HG03095 (cell line): ENCODE measurements around the gene LANCL3.
"Not testable (repeated sequence)": the region's sequence is repeated elsewhere in the genome, so short reads cannot be mapped to it uniquely, and the experiment has no call there.

Experiments
- ATAC-seq: cut with Tn5 transposase; IDR thresholded peaks from one replicate; pipeline ENCODE4 v1.9.1; 2021; ENCODE audit warnings: moderate library complexity; ENCODE audit not compliant: unreplicated experiment

The LANCL3 gene

DNA sequence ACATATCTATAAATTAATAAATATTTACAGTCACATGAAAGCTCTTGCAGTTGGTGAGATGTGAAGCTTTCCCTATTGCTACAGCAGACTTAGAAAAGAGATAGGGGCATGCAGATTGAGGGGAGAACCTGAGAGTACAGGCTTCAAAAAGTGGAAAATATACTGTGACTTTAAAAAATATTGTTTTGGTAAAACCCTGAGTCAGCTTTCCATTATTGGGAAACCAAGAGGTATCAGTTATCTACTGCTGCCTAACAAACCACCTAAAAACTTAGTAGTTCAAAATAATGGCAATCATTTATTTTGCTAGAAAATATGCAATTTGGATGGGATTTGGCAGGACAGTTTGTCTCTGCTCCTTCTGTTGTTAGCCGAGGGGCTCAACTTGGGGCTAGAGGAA lies 38.3 kb downstream of the LANCL3 start:
- no peak for ATAC-seq

DNA sequence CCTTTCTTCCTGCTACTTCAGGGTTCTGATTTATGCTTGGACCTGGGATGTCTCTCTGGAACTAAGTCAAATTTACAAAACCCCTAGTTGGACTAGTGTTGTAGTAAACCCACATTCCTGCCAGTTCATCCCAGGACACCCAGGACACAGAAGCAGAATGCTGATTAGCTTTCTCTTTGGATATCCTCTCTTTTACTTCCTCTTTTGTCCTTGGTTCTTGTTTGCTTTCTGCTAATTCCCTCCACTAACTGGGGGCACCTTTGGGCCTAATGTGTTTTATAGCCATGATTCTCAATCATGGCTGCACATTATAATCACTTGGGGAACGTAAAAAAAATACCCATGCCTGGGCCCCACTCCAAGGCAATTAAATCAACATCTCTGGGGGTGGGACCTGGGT lies 42.5 kb downstream of the LANCL3 start:
- no peak for ATAC-seq

DNA sequence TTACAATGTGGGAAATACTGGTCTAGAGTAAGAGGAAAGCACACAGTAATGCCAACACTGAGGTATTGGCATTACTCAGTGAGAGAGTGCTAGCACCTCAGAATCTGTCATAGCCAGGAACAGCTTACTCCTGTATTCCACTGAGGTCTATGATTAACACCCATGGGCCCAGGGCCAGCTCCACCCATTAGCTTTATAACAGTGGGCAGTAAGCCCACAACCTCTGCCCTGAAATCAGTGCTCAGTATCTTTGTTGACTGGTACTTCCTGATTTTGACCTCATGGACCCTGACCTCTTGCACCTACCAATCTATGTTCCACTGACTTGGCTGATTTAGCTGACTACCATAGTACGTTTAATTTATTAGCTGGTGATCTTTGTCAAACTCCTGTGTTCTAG lies 56.1 kb downstream of the LANCL3 start:
- no peak for ATAC-seq

DNA sequence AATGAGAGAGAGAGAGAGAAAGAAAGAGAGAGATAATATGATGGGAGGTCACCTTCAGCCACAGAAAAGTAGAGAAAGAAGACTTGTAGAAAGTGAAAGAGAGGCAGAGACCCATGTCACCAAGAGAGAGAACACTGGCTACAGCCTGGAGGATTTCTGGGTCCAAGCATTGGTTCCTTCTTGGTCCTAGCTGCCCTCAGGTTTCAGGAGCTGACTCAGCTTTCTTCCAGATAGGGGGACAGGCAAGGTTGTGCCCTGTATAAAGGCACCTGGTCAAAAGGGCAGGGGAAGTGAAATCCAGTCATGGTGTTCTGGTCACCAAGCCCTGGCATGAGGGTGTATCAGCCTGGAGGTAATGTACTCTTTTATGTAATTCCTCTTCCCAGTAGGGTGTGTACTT lies 66.6 kb downstream of the LANCL3 start:
- ATAC-seq, result no peak

DNA sequence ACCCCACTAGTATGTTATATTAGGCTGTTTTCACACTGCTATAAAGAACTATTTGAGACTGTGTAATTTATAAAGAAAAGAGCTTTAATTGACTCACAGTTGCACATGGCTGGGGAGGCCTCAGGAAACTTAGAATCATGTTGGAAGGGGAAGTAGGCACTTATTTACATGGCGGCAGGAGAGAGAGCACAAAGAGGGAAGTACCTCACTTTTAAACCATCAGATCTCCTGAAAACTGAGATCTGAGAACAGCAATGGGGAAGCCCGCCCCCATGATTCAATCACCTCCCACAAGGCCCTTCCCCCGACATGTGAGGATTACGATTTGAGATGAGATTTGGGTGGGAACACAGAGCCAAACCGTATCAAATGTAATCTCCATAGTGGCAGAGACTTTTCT lies 68.7 kb downstream of the LANCL3 start:
- ATAC-seq, result no peak

DNA sequence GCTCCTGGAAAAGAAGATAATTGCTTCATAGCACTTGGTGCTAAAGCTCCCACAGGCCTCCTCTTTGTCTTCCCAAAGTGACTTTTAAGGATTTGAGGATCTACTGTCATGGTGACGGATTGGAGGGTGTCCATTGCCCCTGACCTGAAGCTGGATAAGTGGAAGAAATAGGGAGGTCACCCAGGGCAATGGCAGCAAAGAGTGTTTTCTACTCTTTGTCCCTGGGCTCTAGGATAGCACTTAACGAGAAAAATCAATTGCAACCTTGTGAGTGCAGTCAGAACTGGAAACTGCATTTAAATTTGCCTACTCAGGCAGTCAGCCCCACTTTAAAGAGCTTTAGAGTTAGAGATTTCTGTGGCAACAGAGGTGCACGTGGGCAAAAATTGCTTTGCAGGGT lies 70.4 kb downstream of the LANCL3 start:
- ATAC-seq, result no peak

DNA sequence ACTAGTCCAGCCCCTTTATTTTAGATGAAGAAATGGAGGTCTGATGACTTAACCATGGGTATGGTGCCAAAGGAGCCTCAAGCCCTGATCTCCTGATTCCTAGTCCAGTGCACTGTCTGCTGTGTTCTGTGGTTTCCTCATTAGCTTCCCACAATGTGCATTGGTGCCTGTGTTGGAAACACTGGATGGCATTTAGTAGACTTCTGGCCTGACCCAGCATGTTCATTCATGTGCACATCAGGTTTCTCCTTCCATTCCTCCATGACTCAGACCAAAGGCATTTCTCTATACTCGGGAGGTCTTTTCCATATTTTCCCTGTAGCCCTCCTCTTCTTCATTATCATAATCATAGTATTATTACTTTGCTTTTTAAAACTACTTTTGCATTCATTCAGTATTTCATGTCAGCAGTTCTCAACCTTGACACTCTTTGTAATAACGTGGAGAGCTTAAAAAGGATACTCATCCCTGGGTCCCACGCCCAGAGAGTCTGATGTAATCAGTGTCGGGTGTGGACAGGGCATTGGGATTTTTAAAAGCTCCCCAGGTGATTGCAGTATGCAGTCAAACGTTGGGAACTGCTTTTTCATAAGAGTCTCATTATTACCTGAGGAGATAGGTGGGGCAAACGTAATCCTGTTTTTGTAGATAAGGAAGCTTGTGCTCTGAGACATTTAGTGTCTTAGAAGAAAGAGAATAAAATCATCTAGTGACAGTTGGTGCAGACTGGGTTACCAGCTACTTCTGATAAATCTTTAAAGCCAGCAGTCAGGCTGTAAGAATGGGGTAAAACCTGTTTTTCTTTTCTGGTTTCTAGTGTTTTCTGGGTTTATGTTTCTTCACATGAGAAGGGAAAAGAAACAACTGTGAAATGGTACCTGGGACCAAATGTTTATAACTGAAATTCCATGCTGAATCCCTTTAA lies 73.2 kb downstream of the LANCL3 start:
- ATAC-seq, result no peak

DNA sequence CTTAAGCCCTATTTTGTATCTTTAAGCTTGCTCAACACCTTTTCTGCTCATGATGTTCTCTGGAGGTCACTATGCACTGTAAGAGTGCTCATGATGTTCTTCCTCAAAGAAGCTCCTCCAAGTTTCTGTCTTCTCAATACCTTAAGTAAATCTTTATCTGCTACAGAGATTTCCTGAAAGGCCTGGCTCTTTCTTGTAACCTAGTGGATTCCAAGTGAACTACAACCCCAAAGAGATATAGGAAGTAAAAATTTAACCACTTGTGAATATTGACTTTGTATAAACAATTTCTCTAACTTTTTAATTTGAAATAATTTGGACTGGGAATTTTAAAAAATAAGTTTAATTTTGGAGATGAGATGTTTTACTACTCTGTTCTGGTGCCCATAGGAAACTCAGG lies 74.8 kb downstream of the LANCL3 start:
- ATAC-seq, result no peak

DNA sequence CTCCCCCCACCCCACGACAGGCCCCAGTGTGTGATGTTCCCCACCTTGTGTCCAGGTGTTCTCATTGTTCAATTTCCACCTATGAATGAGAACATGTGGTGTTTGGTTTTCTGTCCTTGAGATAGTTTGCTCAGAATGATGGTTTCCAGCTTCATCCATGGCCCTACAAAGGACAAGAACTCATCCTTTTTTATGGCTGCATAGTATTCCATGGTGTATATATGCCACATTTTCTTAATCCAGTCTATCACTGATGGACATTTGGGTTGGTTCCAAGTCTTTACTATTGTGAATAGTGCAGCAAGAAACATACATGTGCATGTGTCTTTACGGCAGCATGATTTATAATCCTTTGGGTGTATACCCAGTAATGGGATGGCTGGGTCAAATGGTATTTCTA lies 79.4 kb downstream of the LANCL3 start:
- not testable (repeated sequence) for ATAC-seq

DNA sequence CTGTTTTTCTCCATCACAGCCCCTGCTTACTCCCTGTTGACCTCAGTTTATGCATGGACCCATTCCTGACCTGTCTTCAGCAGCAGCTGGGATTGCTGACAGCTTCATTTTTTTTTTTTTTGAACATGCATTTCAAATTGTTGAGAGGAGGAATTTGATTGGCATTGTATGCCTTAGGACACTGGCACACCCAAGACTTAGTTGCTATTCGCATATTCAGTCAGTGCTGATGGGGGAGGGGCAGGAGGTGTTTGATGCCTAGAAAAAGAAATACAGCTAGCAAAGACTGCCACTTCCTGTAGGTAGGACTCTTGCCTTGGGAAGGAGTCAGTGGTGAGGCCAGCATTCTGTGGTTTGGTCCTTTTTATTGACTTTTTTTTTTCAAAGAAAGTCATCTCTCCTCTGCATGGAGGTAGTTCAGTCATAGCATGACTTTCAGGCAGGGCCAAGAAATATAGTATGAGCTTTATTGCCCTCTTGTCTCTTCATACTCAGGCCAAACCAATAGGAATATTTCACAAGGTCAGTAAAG lies 80.5 kb downstream of the LANCL3 start:
- no peak for ATAC-seq

DNA sequence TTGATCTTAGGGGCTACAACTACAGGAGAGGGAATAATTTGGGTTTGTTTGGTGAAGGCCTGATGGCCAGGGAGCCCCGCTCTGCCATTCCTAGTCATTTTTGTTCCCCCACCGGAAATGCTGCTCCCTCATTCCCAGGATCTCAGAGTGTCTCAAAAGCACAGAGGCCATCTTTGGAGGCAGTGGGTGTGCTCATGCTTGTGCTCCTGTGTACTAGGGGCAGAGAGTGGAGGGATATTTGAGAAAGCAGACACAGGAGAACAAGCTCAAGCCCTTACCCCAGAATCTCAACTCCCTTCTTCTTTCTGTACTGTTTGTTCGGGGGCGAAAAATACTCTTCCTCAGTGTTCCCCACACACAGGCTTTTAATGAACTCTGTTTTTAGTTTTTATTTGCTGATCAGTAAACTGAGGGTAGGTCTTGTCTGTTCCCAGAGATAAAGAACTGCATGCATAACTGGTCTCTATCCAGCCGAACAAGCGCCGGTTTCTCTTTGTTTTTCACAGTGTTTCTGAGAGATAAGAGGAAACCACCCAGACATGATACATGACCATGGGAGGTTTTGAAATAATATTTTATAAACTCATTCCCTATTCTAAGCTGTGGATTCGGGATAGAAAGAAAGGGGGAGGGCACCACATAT lies 81.2 kb downstream of the LANCL3 start:
- ATAC-seq, result no peak

DNA sequence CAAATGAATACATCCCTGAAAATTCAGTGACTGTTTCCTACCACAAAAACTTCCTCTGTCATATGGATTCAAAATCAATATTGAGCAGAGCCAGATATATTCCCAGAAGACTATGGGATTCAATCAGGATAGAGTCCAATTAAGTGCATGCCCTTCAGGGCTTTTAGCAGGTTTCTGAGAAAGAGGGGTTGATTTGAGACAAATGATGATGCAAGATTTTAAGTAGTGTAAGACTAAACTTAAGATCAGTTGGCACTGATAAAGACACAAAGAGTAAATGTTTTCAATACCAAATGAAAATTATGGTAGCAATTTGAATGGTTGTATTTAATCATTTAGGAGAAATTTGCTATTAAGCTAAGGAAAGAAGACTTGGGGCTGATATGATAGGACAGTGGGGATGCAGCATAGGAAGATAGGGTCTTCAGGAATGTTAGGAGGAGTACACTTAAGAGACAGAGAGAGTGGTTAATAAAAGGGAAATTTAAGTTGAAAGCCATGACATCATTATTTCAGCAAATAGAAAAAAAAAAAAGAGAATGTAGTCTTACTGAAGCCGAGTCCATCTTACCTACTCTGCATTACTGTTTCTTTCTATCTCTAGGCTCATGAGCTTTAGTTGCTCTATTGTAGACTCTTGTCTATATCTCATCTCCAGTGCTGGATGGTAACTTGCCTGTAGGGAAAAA lies 82.1 kb downstream of the LANCL3 start:
- ATAC-seq, result no peak

DNA sequence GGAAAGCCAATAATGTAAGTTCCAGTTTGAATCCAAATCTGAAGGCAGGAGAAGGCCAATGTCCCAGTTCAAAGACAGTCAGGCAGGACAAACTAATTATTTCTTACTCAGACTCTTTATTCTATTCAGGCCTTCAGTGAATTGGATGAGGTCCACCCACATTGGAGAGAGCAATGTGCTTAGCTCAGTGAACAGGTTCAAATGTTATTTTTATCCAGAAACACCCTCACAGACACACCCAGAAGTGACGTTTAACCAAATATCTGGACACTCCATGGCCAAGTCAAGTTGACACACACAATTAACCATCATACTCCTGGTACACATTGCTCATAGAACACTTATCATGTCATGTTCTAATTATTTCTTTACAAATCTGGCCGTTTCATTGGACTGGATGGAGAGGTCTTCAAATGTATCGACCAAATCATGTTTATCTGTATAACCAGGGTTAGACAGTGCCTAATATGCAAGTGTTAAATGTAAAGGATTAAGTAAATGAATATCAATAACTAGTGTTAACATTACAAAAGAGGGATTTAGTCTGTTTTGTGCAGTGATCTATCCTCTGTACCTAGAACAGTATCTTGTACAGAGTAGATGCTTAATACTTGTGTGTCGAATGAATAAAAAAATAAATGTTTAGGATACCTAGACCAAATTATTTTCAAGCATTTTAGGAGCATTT lies 87.0 kb downstream of the LANCL3 start:
- ATAC-seq, result no peak

DNA sequence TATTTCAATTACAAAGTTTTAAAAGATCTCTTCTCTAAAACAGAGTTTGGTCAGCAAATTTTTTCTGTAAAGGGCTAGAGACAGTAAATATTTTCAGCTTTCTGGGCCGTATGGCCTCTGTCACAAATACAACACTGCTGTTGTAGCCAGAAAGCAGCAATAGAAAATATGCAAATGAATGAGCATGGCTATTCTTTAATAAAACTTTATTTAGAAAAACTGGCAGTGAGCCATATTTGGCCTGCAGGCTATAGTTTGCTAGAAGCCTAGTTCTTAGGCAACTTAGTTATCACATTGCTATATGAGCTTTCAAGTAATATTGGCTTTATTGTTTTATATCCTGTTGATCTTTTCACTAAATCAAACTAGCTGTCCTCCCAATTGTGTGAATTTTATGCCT lies 87.6 kb downstream of the LANCL3 start:
- ATAC-seq, result no peak

DNA sequence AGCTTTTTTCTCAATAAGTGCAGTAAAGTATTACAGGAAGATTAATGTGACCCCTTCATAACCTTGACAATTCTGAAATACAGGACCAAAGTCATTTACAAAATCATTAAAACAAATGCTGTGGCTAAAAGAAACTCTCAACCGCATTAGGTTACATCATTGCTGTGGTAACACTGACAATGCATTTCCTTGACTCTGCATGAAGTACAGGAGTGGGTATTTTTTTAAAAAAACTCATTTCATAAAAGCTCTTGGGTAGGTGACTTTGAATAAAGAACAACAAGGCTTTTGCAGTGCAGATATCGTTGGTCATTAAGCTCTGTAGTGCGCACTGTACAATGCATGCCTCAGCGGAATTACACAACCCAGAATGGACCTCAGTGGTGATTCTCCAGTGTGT lies 90.7 kb downstream of the LANCL3 start:
- ATAC-seq, result no peak

DNA sequence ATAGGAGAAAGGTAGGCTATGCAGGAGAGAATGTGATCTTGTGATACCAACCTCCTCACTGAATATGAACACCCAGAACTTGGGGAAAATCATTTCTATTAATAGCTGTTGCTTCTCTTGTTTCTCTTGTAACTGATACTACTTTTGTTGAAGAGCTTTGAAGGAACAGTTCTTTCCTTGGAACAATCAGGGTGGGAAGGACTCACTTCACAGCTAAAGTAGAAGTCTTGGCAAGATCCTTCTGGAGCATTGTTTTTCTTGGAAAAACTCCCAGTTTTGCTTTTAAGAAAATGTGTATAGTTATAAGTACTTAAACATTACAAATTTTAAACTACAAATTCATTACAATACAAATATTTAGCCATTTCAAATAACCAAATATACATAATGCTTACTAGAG lies 95.1 kb downstream of the LANCL3 start:
- ATAC-seq, result no peak

DNA sequence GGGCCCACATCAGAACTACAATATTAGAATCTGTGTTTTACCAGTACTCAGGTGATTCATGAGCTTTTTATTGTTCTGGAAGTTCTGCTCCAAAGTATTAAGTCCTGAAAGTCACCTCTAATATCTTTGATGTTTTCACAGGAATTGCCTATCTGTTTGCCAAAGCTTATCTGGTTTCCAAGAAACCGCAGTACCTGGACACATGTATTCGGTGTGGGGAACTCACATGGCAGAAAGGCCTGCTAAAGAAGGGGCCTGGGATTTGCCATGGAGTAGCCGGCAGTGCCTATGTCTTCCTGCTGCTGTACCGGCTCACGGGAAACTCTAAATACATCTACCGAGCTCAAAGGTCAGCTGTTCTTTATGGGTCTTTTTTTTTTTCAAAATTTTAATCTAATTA lies 95.7 kb downstream of the LANCL3 start:
- no peak for ATAC-seq

DNA sequence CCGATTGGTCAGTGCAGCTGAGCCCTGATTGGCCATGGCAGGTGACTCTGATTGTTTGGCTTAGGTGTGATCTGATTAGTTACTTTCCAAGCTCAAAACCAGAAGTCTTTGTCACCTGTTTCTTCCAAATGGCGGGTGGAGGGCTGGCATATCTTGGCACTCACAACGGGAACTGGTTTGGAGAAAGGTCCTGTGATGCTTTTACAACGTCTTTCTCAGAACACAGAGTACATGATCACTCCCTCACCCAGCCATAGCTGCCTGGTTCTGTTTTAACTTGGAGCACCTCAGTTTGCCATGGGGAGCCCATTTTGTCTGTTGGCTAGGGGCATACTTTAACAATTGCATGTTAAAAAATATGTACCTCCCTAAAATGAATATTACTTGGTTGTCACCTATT lies 101.1 kb downstream of the LANCL3 start:
- ATAC-seq, result no peak

DNA sequence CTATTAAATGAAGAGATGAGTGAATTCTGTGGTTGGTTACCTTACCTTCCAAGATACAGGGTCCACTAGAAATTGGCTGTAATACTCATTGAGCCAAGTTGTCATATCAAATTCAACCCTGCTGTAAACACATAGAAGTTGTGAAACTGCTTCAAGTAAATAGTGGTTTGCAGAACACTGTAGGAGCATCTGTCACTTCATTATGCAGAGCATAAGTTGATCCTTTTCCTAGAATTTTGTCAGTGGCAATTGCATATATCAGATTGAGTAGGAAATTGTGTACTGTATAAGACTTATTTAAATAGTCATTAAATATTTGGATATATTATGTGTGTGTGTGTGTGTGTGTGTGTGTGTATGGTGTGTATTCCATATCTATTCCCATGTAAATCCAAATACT lies 105.3 kb downstream of the LANCL3 start:
- ATAC-seq, result no peak

DNA sequence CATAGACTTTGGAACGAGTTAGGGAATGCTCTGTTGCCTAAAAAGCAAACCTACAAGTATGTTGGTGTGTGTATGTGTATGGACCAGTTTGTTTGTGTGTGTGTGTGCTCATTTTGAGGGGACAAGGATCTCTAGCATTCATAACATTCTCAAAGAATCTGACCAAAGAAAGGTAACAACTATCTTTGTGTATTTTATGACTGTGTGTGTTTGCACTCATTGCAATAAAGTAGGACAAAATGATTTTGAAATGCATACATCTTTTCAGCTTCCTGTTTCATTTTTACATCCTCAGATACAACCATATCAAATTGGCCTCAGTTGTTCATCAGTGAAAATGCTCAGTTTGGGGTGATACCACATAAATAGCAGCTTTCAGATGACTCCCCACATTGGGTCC lies 105.8 kb downstream of the LANCL3 start:
- no peak for ATAC-seq

DNA sequence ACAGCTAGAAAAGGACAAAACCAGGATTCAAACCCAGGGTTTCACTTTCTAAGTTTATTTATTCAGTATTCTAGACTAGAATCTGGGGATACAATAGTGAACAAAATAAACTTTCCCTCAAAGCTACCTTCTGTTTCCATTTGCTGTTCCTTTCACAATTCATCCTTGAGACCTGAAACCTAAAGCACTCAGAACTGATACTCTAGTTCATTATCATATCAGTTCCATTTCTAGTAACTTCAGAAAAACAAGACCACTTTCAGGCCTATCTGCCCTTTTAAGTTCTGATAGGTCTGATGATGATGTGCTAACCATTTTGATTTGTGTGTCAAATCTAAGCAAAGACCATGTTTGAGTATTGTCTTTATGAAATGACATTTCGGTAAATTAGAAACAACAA lies 106.3 kb downstream of the LANCL3 start:
- ATAC-seq, result no peak
